HFFc6 (cell line): ENCODE measurements around the gene EML4. TPM values are rescaled to one million over a fixed set of nuclear protein-coding genes. Genes with fewer than 3 reads are reported as not detected.
"Not testable (repeated sequence)": the region's sequence is repeated elsewhere in the genome, so short reads cannot be mapped to it uniquely, and the experiment has no call there.

Experiments
- DNase-seq: peaks from one replicate; pipeline ENCODE4 v3.0.0-alpha.2; 2018
- H3K27ac Mint-ChIP-seq: 2 replicates; pipeline ENCODE4 v1.8.0; 2020; ENCODE audit warnings: mild to moderate bottlenecking, mixed read lengths
- H3K27me3 Mint-ChIP-seq: 2 replicates; pipeline ENCODE4 v1.8.0; 2021; ENCODE audit warnings: mild to moderate bottlenecking, moderate library complexity, mixed read lengths; ENCODE audit not compliant: insufficient read depth
- H3K36me3 Mint-ChIP-seq: 2 replicates; pipeline ENCODE4 v1.8.0; 2021; ENCODE audit warnings: low read depth, mixed read lengths
- H3K4me1 Mint-ChIP-seq: 2 replicates; pipeline ENCODE4 v1.8.0; 2020; ENCODE audit warnings: low read depth, mixed read lengths
- H3K4me3 Mint-ChIP-seq: 2 replicates; pipeline ENCODE4 v1.8.0; 2020; ENCODE audit warnings: mild to moderate bottlenecking, moderate library complexity, mixed read lengths
- H3K9me3 Mint-ChIP-seq: 2 replicates; pipeline ENCODE4 v1.8.0; 2020; ENCODE audit warnings: mild to moderate bottlenecking, mixed read lengths
- CTCF ChIP-seq: fragments of 200-600 bp; sonication (generic); IDR thresholded peaks from 2 replicates; pipeline ENCODE4 v1.5.0; 2021; ENCODE audit warnings: antibody characterized with exemption, mild to moderate bottlenecking
- total RNA-seq, 6 experiments: library from RNA; stranded (reverse); fragmentation: NEBNext Ultra II Directional; extraction: Animal tissue kit (Norgen Biotek cat#: 25700); gene quantifications; 2 replicates in 1 of 6; 3 replicates in 5 of 6; pipeline ENCODE4 v1.2.3, GENCODE V29; 2021

The EML4 gene
- total RNA-seq, 6 experiments from 2014 or later, result 31.7 to 35.8 (median 33.6) TPM

- H3K27me3 Mint-ChIP-seq, result no peaks in the 10 kb centered on the region
- peak overlapping the region; percentile 66 for H3K4me3 Mint-ChIP-seq
- H3K9me3 Mint-ChIP-seq, result no peaks in the 10 kb centered on the region
- no peaks in the 10 kb centered on the region for H3K36me3 Mint-ChIP-seq
- no peak for TF ChIP-seq CTCF
- peaks cover 88% of the 10 kb centered on the region for H3K4me1 Mint-ChIP-seq
- no peak for DNase-seq
- H3K27ac Mint-ChIP-seq, result peak overlapping the region; percentile 81
These were observed 41.4 kb upstream of the EML4 start for GRCh38 chr2:42127425-42128424.

- peak overlapping the region; percentile 81 for H3K27ac Mint-ChIP-seq
- peak overlapping the region; percentile 66 for H3K4me3 Mint-ChIP-seq
These were observed 40.2 kb upstream of the EML4 start for GRCh38 chr2:42128721-42129486.

GRCh38 chr2:42129487-42129852 lies 39.7 kb upstream of the EML4 start:
- H3K27ac Mint-ChIP-seq, result peak overlapping the region; percentile 81
- peaks cover 87% of the 10 kb centered on the region for H3K4me1 Mint-ChIP-seq
- H3K9me3 Mint-ChIP-seq, result no peaks in the 10 kb centered on the region

More at GRCh38 chr2:42128721-42129486, 40.2 kb upstream of the EML4 start:
- Mint-ChIP-seq H3K9me3 (no peaks in the 10 kb centered on the region), H3K27me3 (no peaks in the 10 kb centered on the region; the same call in 1 of the 2 replicates), H3K4me1 (peaks cover 91% of the 10 kb centered on the region), H3K36me3 (no peaks in the 10 kb centered on the region)
- peak; percentile 80 for DNase-seq
- TF ChIP-seq CTCF, result no peak

GRCh38 chr2:42129947-42130346 lies 39.2 kb upstream of the EML4 start:
- peaks cover 82% of the 10 kb centered on the region for H3K4me1 Mint-ChIP-seq
- TF ChIP-seq CTCF, result no peak
- H3K36me3 Mint-ChIP-seq, result no peaks in the 10 kb centered on the region
- H3K27ac Mint-ChIP-seq, result no peak overlapping the region
- no peaks in the 10 kb centered on the region for H3K9me3 Mint-ChIP-seq
- H3K27me3 Mint-ChIP-seq, result no peaks in the 10 kb centered on the region; the same call in 1 of the 2 replicates
- H3K4me3 Mint-ChIP-seq, result no peak overlapping the region
- DNase-seq, result no peak

More at GRCh38 chr2:42129487-42129852, 39.7 kb upstream of the EML4 start:
- no peak for TF ChIP-seq CTCF
- DNase-seq, result no peak
- Mint-ChIP-seq H3K4me3 (no peak overlapping the region; the same call in 1 of the 2 replicates), H3K27me3 (no peaks in the 10 kb centered on the region; the same call in 1 of the 2 replicates), H3K36me3 (no peaks in the 10 kb centered on the region)

GRCh38 chr2:42130858-42131257 lies 38.3 kb upstream of the EML4 start:
- not testable (repeated sequence) for H3K36me3 Mint-ChIP-seq, H3K4me3 Mint-ChIP-seq, H3K27ac Mint-ChIP-seq, DNase-seq, H3K27me3 Mint-ChIP-seq, H3K9me3 Mint-ChIP-seq
- H3K4me1 Mint-ChIP-seq, result peaks cover 79% of the 10 kb centered on the region
